HEK293 (cell line): Measurements from ENCODE around the gene SULF2.

Experiments used
- CTCF ChIA-PET: fragments of 350-600 bp; formaldehyde crosslinking; extraction: SDS; loops from one replicate; lab custom pipeline; 2021; ENCODE audit warnings: antibody characterized with exemption; lab: Yijun Ruan, JAX
- POLR2A ChIA-PET: fragments of 300-600 bp; formaldehyde crosslinking; extraction: SDS; loops from one replicate; lab custom pipeline; 2020; ENCODE audit warnings: antibody characterized with exemption, inconsistent platforms; lab: Yijun Ruan, JAX
- H3K27ac ChIP-seq: fragments of 200-500 bp; sonication (Bioruptor generic); 2 replicates; pipeline ENCODE4 v1.5.1; 2014; ENCODE audit warnings: low read depth, low read length, control low read depth, inconsistent platforms; ENCODE audit errors: extremely low read depth
- H3K36me3 ChIP-seq, 2 experiments: fragments of 200-500 bp in 1 of 2; sonication (Bioruptor generic) in 1 of 2; 1 replicate in 1 of 2; 2 replicates in 1 of 2; pipeline ENCODE4 v1.5.1; 2014 to 2017; ENCODE audit warnings: inconsistent platforms in 2 of 2, low read length in 2 of 2; ENCODE audit not compliant: control insufficient read depth in 2 of 2, insufficient read depth in 1 of 2
- H3K4me1 ChIP-seq: fragments of 200-500 bp; sonication (Bioruptor generic); 2 replicates; pipeline ENCODE4 v1.5.1; 2014; ENCODE audit warnings: mild to moderate bottlenecking, low read length, inconsistent platforms; ENCODE audit not compliant: control insufficient read depth, insufficient read depth
- H3K4me3 ChIP-seq: 2 replicates; pipeline ENCODE4 v1.5.1; 2011; ENCODE audit warnings: low read depth, mild to moderate bottlenecking, control low read depth, low read length, moderate library complexity
- H3K9me3 ChIP-seq: fragments of 200-500 bp; sonication (Bioruptor generic); 2 replicates; pipeline ENCODE4 v1.5.1; 2014; ENCODE audit warnings: low read depth, low read length, inconsistent platforms; ENCODE audit not compliant: control insufficient read depth, insufficient read depth
- KLF10 ChIP-seq: fragments of 450-650 bp; IDR thresholded peaks from 2 replicates; pipeline ENCODE4 v1.5.1; 2018; ENCODE audit warnings: missing biosample characterization, mild to moderate bottlenecking, missing genetic modification characterization
- ZNF112 ChIP-seq: fragments of 450-650 bp; formaldehyde crosslinking; IDR thresholded peaks from 2 replicates; pipeline ENCODE4 v1.5.0; 2017; ENCODE audit warnings: missing biosample characterization, missing genetic modification characterization
- ZNF157 ChIP-seq: fragments of 450-650 bp; formaldehyde crosslinking; IDR thresholded peaks from 2 replicates; pipeline ENCODE4 v1.5.1; 2016; ENCODE audit warnings: missing biosample characterization, missing genetic modification characterization
- ZNF184 ChIP-seq: fragments of 450-650 bp; IDR thresholded peaks from 2 replicates; pipeline ENCODE4 v1.5.1; 2018; ENCODE audit warnings: missing biosample characterization, mild to moderate bottlenecking, missing genetic modification characterization
- ZNF366 ChIP-seq: fragments of 450-650 bp; formaldehyde crosslinking; conservative IDR thresholded peaks from 2 replicates; pipeline ENCODE4 v1.5.1; 2016; ENCODE audit warnings: missing biosample characterization, missing genetic modification characterization
- ZNF48 ChIP-seq: fragments of 450-650 bp; formaldehyde crosslinking; IDR thresholded peaks from 2 replicates; pipeline ENCODE4 v1.5.1; 2016; ENCODE audit warnings: missing biosample characterization, missing genetic modification characterization
- ZNF549 ChIP-seq: fragments of 450-650 bp; IDR thresholded peaks from 2 replicates; pipeline ENCODE4 v1.5.1; 2018; ENCODE audit warnings: missing biosample characterization, missing genetic modification characterization, mild to moderate bottlenecking, inconsistent platforms, moderate library complexity
- ZNF777 ChIP-seq: fragments of 450-650 bp; formaldehyde crosslinking; IDR thresholded peaks from 2 replicates; pipeline ENCODE4 v1.5.1; 2017; ENCODE audit warnings: missing biosample characterization, missing genetic modification characterization, borderline replicate concordance
- TF ChIP-seq, protein P1 (sequence below): fragments of 450-650 bp; formaldehyde crosslinking; IDR thresholded peaks from 2 replicates; pipeline ENCODE4 v1.5.1; 2017; ENCODE audit warnings: missing biosample characterization, missing genetic modification characterization
- TF ChIP-seq, protein P2 (sequence below): fragments of 450-650 bp; formaldehyde crosslinking; conservative IDR thresholded peaks from 2 replicates; pipeline ENCODE4 v1.5.1; 2016; ENCODE audit warnings: low read depth, missing biosample characterization, missing genetic modification characterization
- TF ChIP-seq, protein P3 (sequence below): fragments of 450-650 bp; formaldehyde crosslinking; IDR thresholded peaks from 2 replicates; pipeline ENCODE4 v1.5.1; 2016; ENCODE audit warnings: missing biosample characterization, missing genetic modification characterization
- TF ChIP-seq, protein P4 (sequence below): fragments of 450-650 bp; formaldehyde crosslinking; IDR thresholded peaks from 2 replicates; pipeline ENCODE4 v1.5.1; 2016; ENCODE audit warnings: missing biosample characterization, missing genetic modification characterization
- TF ChIP-seq, protein P5 (sequence below): fragments of 450-650 bp; formaldehyde crosslinking; IDR thresholded peaks from 2 replicates; pipeline ENCODE4 v1.5.1; 2016; ENCODE audit warnings: missing biosample characterization, missing genetic modification characterization
- TF ChIP-seq, protein P6 (sequence below): fragments of 450-650 bp; formaldehyde crosslinking; IDR thresholded peaks from 2 replicates; pipeline ENCODE4 v1.5.1; 2016; ENCODE audit warnings: missing biosample characterization, missing genetic modification characterization

The SULF2 gene

DNA sequence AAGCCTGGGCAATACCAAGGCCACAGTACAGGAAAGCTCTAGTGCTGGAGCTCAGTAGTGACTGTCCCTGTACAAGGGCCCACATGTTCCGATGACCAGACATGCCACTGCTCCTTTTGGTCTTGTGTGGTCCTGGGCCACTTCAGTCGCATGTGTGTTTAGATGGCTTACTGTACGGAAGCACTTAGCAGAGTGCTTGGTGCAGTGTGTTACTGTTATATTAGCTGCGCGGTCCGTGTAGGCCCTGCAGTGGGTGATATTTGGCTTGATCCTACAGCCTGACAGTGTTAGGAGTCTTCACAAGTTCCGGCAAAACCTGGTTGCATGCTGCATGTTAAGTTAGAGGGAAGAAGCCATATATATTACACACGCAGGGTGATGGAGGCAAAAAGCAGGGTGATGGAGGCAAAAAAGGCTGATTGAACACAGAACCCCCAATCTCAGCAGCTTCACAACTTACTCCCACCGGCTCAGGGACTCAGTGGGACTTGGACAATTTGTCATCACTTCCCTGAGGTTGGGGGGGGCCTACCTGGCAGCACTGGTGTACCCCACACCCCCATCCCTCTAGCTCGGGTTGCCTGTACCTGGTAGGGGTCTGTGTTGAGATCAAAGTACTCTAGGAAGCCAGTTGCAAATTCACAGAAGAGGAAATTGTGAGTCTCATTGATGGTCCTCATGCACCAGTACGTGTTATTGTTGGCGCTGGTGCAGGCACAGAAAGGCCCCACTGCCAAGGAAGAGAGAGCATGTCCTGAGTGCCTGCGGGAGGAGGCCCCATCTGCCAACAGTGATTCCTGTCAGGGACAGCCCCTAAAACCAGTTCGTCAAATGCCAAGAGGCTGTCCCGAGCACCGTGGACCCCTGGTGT, 122.6 kb downstream of the SULF2 start (continued):
- TF ChIP-seq, protein P1, sequence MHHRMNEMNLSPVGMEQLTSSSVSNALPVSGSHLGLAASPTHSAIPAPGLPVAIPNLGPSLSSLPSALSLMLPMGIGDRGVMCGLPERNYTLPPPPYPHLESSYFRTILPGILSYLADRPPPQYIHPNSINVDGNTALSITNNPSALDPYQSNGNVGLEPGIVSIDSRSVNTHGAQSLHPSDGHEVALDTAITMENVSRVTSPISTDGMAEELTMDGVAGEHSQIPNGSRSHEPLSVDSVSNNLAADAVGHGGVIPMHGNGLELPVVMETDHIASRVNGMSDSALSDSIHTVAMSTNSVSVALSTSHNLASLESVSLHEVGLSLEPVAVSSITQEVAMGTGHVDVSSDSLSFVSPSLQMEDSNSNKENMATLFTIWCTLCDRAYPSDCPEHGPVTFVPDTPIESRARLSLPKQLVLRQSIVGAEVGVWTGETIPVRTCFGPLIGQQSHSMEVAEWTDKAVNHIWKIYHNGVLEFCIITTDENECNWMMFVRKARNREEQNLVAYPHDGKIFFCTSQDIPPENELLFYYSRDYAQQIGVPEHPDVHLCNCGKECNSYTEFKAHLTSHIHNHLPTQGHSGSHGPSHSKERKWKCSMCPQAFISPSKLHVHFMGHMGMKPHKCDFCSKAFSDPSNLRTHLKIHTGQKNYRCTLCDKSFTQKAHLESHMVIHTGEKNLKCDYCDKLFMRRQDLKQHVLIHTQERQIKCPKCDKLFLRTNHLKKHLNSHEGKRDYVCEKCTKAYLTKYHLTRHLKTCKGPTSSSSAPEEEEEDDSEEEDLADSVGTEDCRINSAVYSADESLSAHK (tag by site-specific recombination) = no peak
- TF ChIP-seq ZNF157 (no peak), ZNF777 (tag by site-specific recombination) (no peak)
- TF ChIP-seq, protein P2, sequence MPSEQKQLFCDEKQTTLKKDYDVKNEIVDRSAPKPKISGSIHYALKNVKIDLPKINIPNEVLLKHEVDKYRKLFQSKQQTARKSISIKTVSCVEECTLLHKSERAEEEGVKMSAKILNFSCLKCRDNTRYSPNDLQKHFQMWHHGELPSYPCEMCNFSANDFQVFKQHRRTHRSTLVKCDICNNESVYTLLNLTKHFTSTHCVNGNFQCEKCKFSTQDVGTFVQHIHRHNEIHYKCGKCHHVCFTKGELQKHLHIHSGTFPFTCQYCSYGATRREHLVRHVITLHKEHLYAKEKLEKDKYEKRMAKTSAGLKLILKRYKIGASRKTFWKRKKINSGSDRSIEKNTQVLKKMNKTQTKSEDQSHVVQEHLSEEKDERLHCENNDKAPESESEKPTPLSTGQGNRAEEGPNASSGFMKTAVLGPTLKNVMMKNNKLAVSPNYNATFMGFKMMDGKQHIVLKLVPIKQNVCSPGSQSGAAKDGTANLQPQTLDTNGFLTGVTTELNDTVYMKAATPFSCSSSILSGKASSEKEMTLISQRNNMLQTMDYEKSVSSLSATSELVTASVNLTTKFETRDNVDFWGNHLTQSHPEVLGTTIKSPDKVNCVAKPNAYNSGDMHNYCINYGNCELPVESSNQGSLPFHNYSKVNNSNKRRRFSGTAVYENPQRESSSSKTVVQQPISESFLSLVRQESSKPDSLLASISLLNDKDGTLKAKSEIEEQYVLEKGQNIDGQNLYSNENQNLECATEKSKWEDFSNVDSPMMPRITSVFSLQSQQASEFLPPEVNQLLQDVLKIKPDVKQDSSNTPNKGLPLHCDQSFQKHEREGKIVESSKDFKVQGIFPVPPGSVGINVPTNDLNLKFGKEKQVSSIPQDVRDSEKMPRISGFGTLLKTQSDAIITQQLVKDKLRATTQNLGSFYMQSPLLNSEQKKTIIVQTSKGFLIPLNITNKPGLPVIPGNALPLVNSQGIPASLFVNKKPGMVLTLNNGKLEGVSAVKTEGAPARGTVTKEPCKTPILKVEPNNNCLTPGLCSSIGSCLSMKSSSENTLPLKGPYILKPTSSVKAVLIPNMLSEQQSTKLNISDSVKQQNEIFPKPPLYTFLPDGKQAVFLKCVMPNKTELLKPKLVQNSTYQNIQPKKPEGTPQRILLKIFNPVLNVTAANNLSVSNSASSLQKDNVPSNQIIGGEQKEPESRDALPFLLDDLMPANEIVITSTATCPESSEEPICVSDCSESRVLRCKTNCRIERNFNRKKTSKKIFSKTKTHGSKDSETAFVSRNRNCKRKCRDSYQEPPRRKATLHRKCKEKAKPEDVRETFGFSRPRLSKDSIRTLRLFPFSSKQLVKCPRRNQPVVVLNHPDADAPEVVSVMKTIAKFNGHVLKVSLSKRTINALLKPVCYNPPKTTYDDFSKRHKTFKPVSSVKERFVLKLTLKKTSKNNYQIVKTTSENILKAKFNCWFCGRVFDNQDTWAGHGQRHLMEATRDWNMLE (tag by site-specific recombination) = no peak
- TF ChIP-seq, protein P3, sequence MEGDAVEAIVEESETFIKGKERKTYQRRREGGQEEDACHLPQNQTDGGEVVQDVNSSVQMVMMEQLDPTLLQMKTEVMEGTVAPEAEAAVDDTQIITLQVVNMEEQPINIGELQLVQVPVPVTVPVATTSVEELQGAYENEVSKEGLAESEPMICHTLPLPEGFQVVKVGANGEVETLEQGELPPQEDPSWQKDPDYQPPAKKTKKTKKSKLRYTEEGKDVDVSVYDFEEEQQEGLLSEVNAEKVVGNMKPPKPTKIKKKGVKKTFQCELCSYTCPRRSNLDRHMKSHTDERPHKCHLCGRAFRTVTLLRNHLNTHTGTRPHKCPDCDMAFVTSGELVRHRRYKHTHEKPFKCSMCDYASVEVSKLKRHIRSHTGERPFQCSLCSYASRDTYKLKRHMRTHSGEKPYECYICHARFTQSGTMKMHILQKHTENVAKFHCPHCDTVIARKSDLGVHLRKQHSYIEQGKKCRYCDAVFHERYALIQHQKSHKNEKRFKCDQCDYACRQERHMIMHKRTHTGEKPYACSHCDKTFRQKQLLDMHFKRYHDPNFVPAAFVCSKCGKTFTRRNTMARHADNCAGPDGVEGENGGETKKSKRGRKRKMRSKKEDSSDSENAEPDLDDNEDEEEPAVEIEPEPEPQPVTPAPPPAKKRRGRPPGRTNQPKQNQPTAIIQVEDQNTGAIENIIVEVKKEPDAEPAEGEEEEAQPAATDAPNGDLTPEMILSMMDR (tag by site-specific recombination) = no peak

DNA sequence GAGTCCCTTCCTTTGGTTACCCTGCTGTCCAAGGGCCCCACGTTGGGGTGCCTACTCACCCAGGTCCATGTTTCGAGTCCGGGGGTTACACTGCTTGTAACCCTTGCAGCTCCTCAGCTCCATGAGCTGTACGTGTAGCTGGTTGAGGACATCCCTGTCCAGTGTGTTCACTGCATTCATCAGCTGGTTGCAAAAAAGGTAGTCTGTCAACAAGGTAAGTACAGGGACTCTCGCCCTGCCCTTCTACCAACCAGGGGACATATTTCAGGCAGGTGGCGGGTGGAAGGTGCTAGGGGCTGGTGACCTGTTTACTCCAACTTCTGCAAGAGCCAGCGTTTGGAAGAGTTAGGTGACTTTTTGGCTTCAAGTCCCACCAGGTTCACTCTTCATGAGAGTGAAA, 123.6 kb downstream of the SULF2 start:
- TF ChIP-seq ZNF112 = no peak
- TF ChIP-seq ZNF777 (tag by site-specific recombination) = no peak
- TF ChIP-seq ZNF48 (tag by site-specific recombination) = no peak
- TF ChIP-seq, protein P4, sequence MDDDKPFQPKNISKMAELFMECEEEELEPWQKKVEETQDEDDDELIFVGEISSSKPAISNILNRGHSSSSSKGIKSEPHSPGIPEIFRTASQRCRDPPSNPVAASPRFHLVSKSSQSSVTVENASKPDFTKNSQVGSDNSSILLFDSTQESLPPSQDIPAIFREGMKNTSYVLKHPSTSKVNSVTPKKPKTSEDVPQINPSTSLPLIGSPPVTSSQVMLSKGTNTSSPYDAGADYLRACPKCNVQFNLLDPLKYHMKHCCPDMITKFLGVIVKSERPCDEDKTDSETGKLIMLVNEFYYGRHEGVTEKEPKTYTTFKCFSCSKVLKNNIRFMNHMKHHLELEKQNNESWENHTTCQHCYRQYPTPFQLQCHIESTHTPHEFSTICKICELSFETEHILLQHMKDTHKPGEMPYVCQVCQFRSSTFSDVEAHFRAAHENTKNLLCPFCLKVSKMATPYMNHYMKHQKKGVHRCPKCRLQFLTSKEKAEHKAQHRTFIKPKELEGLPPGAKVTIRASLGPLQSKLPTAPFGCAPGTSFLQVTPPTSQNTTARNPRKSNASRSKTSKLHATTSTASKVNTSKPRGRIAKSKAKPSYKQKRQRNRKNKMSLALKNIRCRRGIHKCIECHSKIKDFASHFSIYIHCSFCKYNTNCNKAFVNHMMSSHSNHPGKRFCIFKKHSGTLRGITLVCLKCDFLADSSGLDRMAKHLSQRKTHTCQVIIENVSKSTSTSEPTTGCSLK = no peak
- TF ChIP-seq KLF10 (tag by site-specific recombination) = no peak
- no peak for TF ChIP-seq ZNF366 (tag by site-specific recombination)
- TF ChIP-seq, protein P5, sequence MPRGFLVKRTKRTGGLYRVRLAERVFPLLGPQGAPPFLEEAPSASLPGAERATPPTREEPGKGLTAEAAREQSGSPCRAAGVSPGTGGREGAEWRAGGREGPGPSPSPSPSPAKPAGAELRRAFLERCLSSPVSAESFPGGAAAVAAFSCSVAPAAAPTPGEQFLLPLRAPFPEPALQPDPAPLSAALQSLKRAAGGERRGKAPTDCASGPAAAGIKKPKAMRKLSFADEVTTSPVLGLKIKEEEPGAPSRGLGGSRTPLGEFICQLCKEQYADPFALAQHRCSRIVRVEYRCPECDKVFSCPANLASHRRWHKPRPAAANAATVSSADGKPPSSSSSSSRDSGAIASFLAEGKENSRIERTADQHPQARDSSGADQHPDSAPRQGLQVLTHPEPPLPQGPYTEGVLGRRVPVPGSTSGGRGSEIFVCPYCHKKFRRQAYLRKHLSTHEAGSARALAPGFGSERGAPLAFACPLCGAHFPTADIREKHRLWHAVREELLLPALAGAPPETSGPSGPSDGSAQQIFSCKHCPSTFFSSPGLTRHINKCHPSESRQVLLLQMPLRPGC = no peak
- TF ChIP-seq ZNF184 (tag by site-specific recombination) = no peak
- TF ChIP-seq ZNF549 (tag by site-specific recombination) = no peak
- TF ChIP-seq, protein P6, sequence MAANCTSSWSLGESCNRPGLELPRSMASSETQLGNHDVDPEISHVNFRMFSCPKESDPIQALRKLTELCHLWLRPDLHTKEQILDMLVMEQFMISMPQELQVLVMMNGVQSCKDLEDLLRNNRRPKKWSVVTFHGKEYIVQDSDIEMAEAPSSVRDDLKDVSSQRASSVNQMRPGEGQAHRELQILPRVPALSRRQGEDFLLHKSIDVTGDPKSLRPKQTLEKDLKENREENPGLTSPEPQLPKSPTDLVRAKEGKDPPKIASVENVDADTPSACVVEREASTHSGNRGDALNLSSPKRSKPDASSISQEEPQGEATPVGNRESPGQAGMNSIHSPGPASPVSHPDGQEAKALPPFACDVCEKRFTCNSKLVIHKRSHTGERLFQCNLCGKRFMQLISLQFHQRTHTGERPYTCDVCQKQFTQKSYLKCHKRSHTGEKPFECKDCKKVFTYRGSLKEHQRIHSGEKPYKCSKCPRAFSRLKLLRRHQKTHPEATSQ = no peak
- TF ChIP-seq, all 188 proteins: peak for 0
- Histone ChIP-seq H3K4me3 (no peak overlapping the region), H3K36me3 (peaks cover 0 to 76% of the 10 kb centered on the region in 2 experiments; a peak in 1 of 3 replicates), H3K27ac (no peak overlapping the region), H3K9me3 (no peaks in the 10 kb centered on the region), H3K4me1 (no peaks in the 10 kb centered on the region)
- CTCF ChIA-PET = interaction anchor here (0.6 to 5.1 kb wide), 6 partner anchors 9 to 1240 kb away, joined by 3 to 42 read pairs (median 4); no protein-coding TSS in a partner anchor
- POLR2A ChIA-PET = no interaction called here
